Right forelimb (tissue), 1 donor: Measurements from ENCODE around the gene SLC35C1.

Experiments used
- DNase-seq: peaks from one replicate; pipeline ENCODE4 v3.0.0-alpha.2; 2018

Gene SLC35C1

GRCh38 chr11:45804761-45805304 lies at the start of gene SLC35C1:
Gene SLC35C1, plus strand, starts transcription at chr11:45805149. Its CDS starts 653 bp downstream, at chr11:45805802.
- peak; percentile 96 for DNase-seq

- peak; percentile 64 for DNase-seq
These were observed 49.6 kb upstream of the SLC35C1 start for GRCh38 chr11:45755281-45755859.

- no peak for DNase-seq
These were observed 48.5 kb upstream of the SLC35C1 start for GRCh38 chr11:45756384-45757010.

- no peak for DNase-seq
These were observed 47.3 kb upstream of the SLC35C1 start for GRCh38 chr11:45757672-45758071.

GRCh38 chr11:45761659-45762058 lies 43.3 kb upstream of the SLC35C1 start:
- DNase-seq = no peak

GRCh38 chr11:45765107-45765668 lies 39.8 kb upstream of the SLC35C1 start:
- no peak for DNase-seq

GRCh38 chr11:45765836-45766235 lies 39.1 kb upstream of the SLC35C1 start:
- DNase-seq = no peak

- no peak for DNase-seq
These were observed 38.5 kb upstream of the SLC35C1 start for GRCh38 chr11:45766469-45766868.

- DNase-seq = no peak
These were observed 36.5 kb upstream of the SLC35C1 start for GRCh38 chr11:45768486-45768885.

GRCh38 chr11:45769960-45770359 lies 35.0 kb upstream of the SLC35C1 start:
- no peak for DNase-seq

GRCh38 chr11:45771193-45771565 lies 33.8 kb upstream of the SLC35C1 start:
- peak; percentile 84 for DNase-seq

GRCh38 chr11:45771566-45772448 lies 33.1 kb upstream of the SLC35C1 start:
- peak; percentile 87 for DNase-seq

GRCh38 chr11:45772449-45772774 lies 32.5 kb upstream of the SLC35C1 start:
- no peak for DNase-seq

GRCh38 chr11:45772986-45773785 lies 31.8 kb upstream of the SLC35C1 start:
- no peak for DNase-seq

GRCh38 chr11:45773786-45774655 lies 30.9 kb upstream of the SLC35C1 start:
- DNase-seq = no peak

GRCh38 chr11:45774786-45775185 lies 30.2 kb upstream of the SLC35C1 start:
- no peak for DNase-seq

GRCh38 chr11:45777127-45777969 lies 27.6 kb upstream of the SLC35C1 start:
- DNase-seq = no peak

GRCh38 chr11:45778341-45778740 lies 26.6 kb upstream of the SLC35C1 start:
- no peak for DNase-seq

- no peak for DNase-seq
These were observed 25.3 kb upstream of the SLC35C1 start for GRCh38 chr11:45779602-45780001.

GRCh38 chr11:45786272-45786671 lies 18.7 kb upstream of the SLC35C1 start:
- no peak for DNase-seq

- DNase-seq = no peak
These were observed 16.1 kb upstream of the SLC35C1 start for GRCh38 chr11:45788887-45789286.
